Esophagus muscularis mucosa (tissue), 4 donors: ENCODE results near the gene SORCS2. TPM values are rescaled to one million over a fixed set of nuclear protein-coding genes. Genes with fewer than 3 reads are reported as not detected.
A peak's percentile ranks its signal among the peaks of the same experiment; 100 is the strongest.

Experiments used
- DNase-seq: peaks from one replicate; pipeline ENCODE4 v3.0.0-alpha.2; 2017; ENCODE audit errors: extremely low spot score
- H3K27ac ChIP-seq, 4 donors: fragments of 200-600 bp; sonication (generic); replicated peaks in 1 of 4; 1 replicate in 3 of 4; 2 replicates in 1 of 4; pipeline ENCODE4 v1.5.1; 2016 to 2019; ENCODE audit warnings: mild to moderate bottlenecking in 1 of 4
- H3K27me3 ChIP-seq, 4 donors: fragments of 200-600 bp; sonication (generic); one replicate each; pipeline versions ENCODE4 v1.5.1 to v1.6.0; 2016 to 2019
- H3K36me3 ChIP-seq, 4 donors: fragments of 200-600 bp; sonication (generic); one replicate each; pipeline ENCODE4 v1.5.1; 2016 to 2019
- H3K4me1 ChIP-seq, 4 donors: fragments of 200-600 bp; sonication (generic); one replicate each; pipeline ENCODE4 v1.5.1; 2016 to 2019
- H3K4me3 ChIP-seq, 4 donors: fragments of 200-600 bp; sonication (generic); 1 replicate in 2 of 4; 2 replicates in 2 of 4; pipeline ENCODE4 v1.5.1; 2016 to 2019; ENCODE audit warnings: mild to moderate bottlenecking in 4 of 4, moderate library complexity in 1 of 4
- H3K9me3 ChIP-seq, 4 donors: fragments of 200-600 bp; sonication (generic); 1 replicate in 3 of 4; 2 replicates in 1 of 4; pipeline ENCODE4 v1.5.1; 2016 to 2019
- CTCF ChIP-seq, 3 experiments: fragments of 200-600 bp in 2 of 3; fragments of 450-650 bp in 1 of 3; sonication (generic) in 2 of 3; IDR thresholded peaks; one replicate each; pipeline ENCODE4 v1.5.1; 2017 to 2019; ENCODE audit warnings: antibody characterized with exemption in 3 of 3, mild to moderate bottlenecking in 2 of 3, moderate library complexity in 1 of 3
- EP300 ChIP-seq: sonication (generic); formaldehyde crosslinking; IDR thresholded peaks from one replicate; pipeline ENCODE4 v1.6.1; 2017; ENCODE audit warnings: antibody characterized with exemption
- POLR2A ChIP-seq: fragments of 450-650 bp; IDR thresholded peaks from one replicate; pipeline ENCODE4 v1.6.1; 2017; ENCODE audit warnings: antibody characterized with exemption, moderate library complexity, mild to moderate bottlenecking, low read depth
- POLR2AphosphoS5 ChIP-seq, 2 donors: sonication (generic); formaldehyde crosslinking; IDR thresholded peaks; one replicate each; pipeline ENCODE4 v1.6.1; 2017; ENCODE audit warnings: antibody characterized with exemption in 2 of 2
- WGBS: methylation state at CpG from one replicate; pipeline ENCODE4 v1.1.5; 2018; 5-methylcytosine and 5-hydroxymethylcytosine counted together
- intact Hi-C: fragments of 100-400 bp; cut with DNase I; formaldehyde crosslinking; loops from one replicate; pipeline ENCODE4 v1.15.1; 2023
- total RNA-seq, 4 donors: library from RNA; depleted of rRNA; stranded (reverse); fragments of >200 nt; gene quantifications; one replicate each; pipeline versions ENCODE4 v1.1.0 to v1.2.1, GENCODE V29; 2016

SORCS2 gene
- total RNA-seq, 4 donors from 2014 or later = 3.3 to 10.1 (median 4.3) TPM

- WGBS = 96% methylated on average over 10 of the region's 12 CpGs
- intact Hi-C loops = no loop called here
- DNase-seq = no peak
- Histone ChIP-seq H3K27ac (no peak overlapping the region), H3K27me3 (no peaks in the 10 kb centered on the region), H3K36me3 (no peaks in the 10 kb centered on the region), H3K4me3 (no peak overlapping the region), H3K9me3 (peaks cover 0 to 4% (median 0%) of the 10 kb centered on the region in 4 donors), H3K4me1 (peaks cover 9 to 30% (median 26%) of the 10 kb centered on the region in 4 donors)
- no peak for TF ChIP-seq POLR2AphosphoS5 (IDR thresholded peaks at IDR 0.05)
- no peak for TF ChIP-seq POLR2A
- TF ChIP-seq CTCF (IDR thresholded peaks at IDR 0.05) = no peak
- no peak for TF ChIP-seq EP300
Measured at GRCh38 chr4:7233601-7234000, 41.3 kb downstream of the SORCS2 start.

- H3K4me3 ChIP-seq = no peak overlapping the region
- no peaks in the 10 kb centered on the region for H3K27me3 ChIP-seq
- no peaks in the 10 kb centered on the region for H3K36me3 ChIP-seq
- no peak for DNase-seq
- H3K4me1 ChIP-seq = peaks cover 9 to 30% (median 26%) of the 10 kb centered on the region in 4 donors
- 77% methylated on average over 6 of the region's 14 CpGs for WGBS
- peaks cover 0 to 5% (median 0%) of the 10 kb centered on the region in 4 donors for H3K9me3 ChIP-seq
- TF ChIP-seq POLR2A = no peak
- TF ChIP-seq EP300 = no peak
- no peak overlapping the region for H3K27ac ChIP-seq
- intact Hi-C loops = no loop called here
Measured at GRCh38 chr4:7234355-7235029, 42.2 kb downstream of the SORCS2 start.

- WGBS = 90% methylated on average over 2 of the region's 14 CpGs
- no peak overlapping the region for H3K4me3 ChIP-seq
- TF ChIP-seq POLR2A (no peak), EP300 (no peak), POLR2AphosphoS5 (IDR thresholded peaks at IDR 0.05) (no peak), CTCF (IDR thresholded peaks at IDR 0.05) (no peak)
- H3K27ac ChIP-seq = no peak overlapping the region
- H3K4me1 ChIP-seq = peaks cover 9 to 30% (median 26%) of the 10 kb centered on the region in 4 donors
- intact Hi-C loops = no loop called here
- no peak for DNase-seq
- no peaks in the 10 kb centered on the region for H3K27me3 ChIP-seq
- H3K36me3 ChIP-seq = no peaks in the 10 kb centered on the region
- peaks cover 0 to 5% (median 0%) of the 10 kb centered on the region in 4 donors for H3K9me3 ChIP-seq
Measured at GRCh38 chr4:7235030-7235380, 42.7 kb downstream of the SORCS2 start.

GRCh38 chr4:7236847-7237246, 44.5 kb downstream of the SORCS2 start:
- Histone ChIP-seq H3K27ac (peak overlapping the region; percentile 36 to 75 (median 70)), H3K27me3 (no peaks in the 10 kb centered on the region), H3K4me3 (no peak overlapping the region), H3K9me3 (peaks cover 0 to 5% (median 0%) of the 10 kb centered on the region in 4 donors), H3K4me1 (peaks cover 9 to 30% (median 26%) of the 10 kb centered on the region in 4 donors), H3K36me3 (no peaks in the 10 kb centered on the region)
- intact Hi-C loops = no loop called here
- TF ChIP-seq POLR2A = no peak
- TF ChIP-seq EP300 = no peak
- TF ChIP-seq POLR2AphosphoS5 (IDR thresholded peaks at IDR 0.05) = peak in 1 of 2 donors; percentile 18
- no peak for TF ChIP-seq CTCF (IDR thresholded peaks at IDR 0.05)
- WGBS = 17% methylated on average over 4 of the region's 4 CpGs
- DNase-seq = no peak

- peaks cover 0 to 5% (median 0%) of the 10 kb centered on the region in 4 donors for H3K9me3 ChIP-seq
- intact Hi-C loops = no loop called here
- H3K27me3 ChIP-seq = no peaks in the 10 kb centered on the region
- no peak for DNase-seq
- H3K36me3 ChIP-seq = no peaks in the 10 kb centered on the region
- TF ChIP-seq POLR2A (no peak), POLR2AphosphoS5 (IDR thresholded peaks at IDR 0.05) (peak; percentile 11), EP300 (no peak)
- peaks cover 9 to 30% (median 26%) of the 10 kb centered on the region in 4 donors for H3K4me1 ChIP-seq
- H3K4me3 ChIP-seq = no peak overlapping the region
- H3K27ac ChIP-seq = peak overlapping the region; percentile 36 to 75 (median 70)
- WGBS = 43% methylated on average over 6 of the region's 6 CpGs
Measured at GRCh38 chr4:7237873-7238272, 45.5 kb downstream of the SORCS2 start.
